Measurements from ENCODE around the gene ORC3.

DNA sequence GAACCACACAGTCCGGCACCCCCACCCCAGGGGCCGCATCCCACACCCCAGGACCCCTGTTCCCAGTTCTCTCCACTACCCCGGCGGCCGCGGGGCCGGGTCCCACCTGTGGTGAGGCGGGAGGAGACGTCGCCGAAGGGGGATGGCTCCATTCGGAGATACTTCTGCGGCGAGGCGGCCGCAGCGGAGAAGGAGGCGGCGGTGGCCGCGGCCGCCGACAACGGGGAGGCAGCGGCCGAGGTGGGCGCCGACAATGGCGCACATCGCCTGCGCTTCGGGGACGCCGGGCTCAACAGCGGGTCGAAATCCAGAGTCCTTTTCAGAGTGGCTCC lies 111.4 kb downstream of the ORC3 start:
- TF ChIP-seq, protein P1, sequence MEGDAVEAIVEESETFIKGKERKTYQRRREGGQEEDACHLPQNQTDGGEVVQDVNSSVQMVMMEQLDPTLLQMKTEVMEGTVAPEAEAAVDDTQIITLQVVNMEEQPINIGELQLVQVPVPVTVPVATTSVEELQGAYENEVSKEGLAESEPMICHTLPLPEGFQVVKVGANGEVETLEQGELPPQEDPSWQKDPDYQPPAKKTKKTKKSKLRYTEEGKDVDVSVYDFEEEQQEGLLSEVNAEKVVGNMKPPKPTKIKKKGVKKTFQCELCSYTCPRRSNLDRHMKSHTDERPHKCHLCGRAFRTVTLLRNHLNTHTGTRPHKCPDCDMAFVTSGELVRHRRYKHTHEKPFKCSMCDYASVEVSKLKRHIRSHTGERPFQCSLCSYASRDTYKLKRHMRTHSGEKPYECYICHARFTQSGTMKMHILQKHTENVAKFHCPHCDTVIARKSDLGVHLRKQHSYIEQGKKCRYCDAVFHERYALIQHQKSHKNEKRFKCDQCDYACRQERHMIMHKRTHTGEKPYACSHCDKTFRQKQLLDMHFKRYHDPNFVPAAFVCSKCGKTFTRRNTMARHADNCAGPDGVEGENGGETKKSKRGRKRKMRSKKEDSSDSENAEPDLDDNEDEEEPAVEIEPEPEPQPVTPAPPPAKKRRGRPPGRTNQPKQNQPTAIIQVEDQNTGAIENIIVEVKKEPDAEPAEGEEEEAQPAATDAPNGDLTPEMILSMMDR (IDR thresholded peaks at IDR 0.05) = no peak
- no peak for TF ChIP-seq POLR2A (IDR thresholded peaks at IDR 0.05)

Data from Peyer's patch (tissue), 4 donors.